GM23338 (cell line): ENCODE data around the gene RASSF7.

Experiments
- CREB1 ChIP-seq: fragments of 250-450 bp; sonication (Bioruptor Pico); IDR thresholded peaks from 2 replicates; pipeline ENCODE4 v1.5.0; 2020; ENCODE audit warnings: low read depth, mild to moderate bottlenecking, moderate library complexity
- CTCF ChIP-seq, 2 experiments: fragments of 200-600 bp in 1 of 2; sonication (generic) in 1 of 2; conservative IDR thresholded peaks; 2 replicates each; pipeline versions ENCODE4 v1.5.1 to v1.6.1; 2016 to 2017; ENCODE audit warnings: antibody characterized with exemption in 2 of 2, low read depth in 2 of 2, mild to moderate bottlenecking in 2 of 2, moderate library complexity in 1 of 2
- ETS1 ChIP-seq: IDR thresholded peaks from 2 replicates; pipeline ENCODE4 v1.6.1; 2016; ENCODE audit warnings: antibody characterized with exemption
- EZH2 ChIP-seq: fragments of 200-600 bp; sonication (generic); IDR thresholded peaks from one replicate; pipeline ENCODE4 v1.8.0; 2017; ENCODE audit warnings: antibody characterized with exemption, mild to moderate bottlenecking, low read depth; ENCODE audit not compliant: unreplicated experiment
- EZH2phosphoT487 ChIP-seq: fragments of 200-600 bp; sonication (generic); IDR thresholded peaks from one replicate; pipeline ENCODE4 v1.8.1; 2018; ENCODE audit warnings: antibody characterized with exemption; ENCODE audit not compliant: unreplicated experiment
- JUNB ChIP-seq: IDR thresholded peaks from one replicate; pipeline ENCODE4 v1.6.1; 2016; ENCODE audit warnings: antibody characterized with exemption; ENCODE audit not compliant: unreplicated experiment
- NANOG ChIP-seq: IDR thresholded peaks from 2 replicates; pipeline ENCODE4 v1.6.1; 2016; ENCODE audit warnings: antibody characterized with exemption, borderline replicate concordance
- POLR2AphosphoS5 ChIP-seq: IDR thresholded peaks from 2 replicates; pipeline ENCODE4 v1.6.1; 2016; ENCODE audit warnings: antibody characterized with exemption, low read depth
- REST ChIP-seq: IDR thresholded peaks from one replicate; pipeline ENCODE4 v1.6.1; 2018; ENCODE audit warnings: antibody characterized with exemption; ENCODE audit not compliant: unreplicated experiment
- STAT1 ChIP-seq: IDR thresholded peaks from one replicate; pipeline ENCODE4 v1.6.1; 2016; ENCODE audit warnings: antibody characterized with exemption; ENCODE audit not compliant: unreplicated experiment
- ZNF114 ChIP-seq: fragments of 250-450 bp; sonication (Bioruptor Pico); IDR thresholded peaks from 2 replicates; pipeline ENCODE4 v1.5.0; 2020; ENCODE audit warnings: mild to moderate bottlenecking, moderate library complexity
- ZNF331 ChIP-seq: fragments of 250-450 bp; sonication (Bioruptor Pico); IDR thresholded peaks from 2 replicates; pipeline ENCODE4 v1.5.0; 2020; ENCODE audit warnings: low read depth, mild to moderate bottlenecking, moderate library complexity
- ZNF462 ChIP-seq: fragments of 250-450 bp; sonication (Bioruptor Pico); IDR thresholded peaks from 2 replicates; pipeline ENCODE4 v1.5.0; 2020; ENCODE audit warnings: mild to moderate bottlenecking, moderate library complexity

- 0 out of 4 replicates have a peak, but pooled peaks of 1 of the 2 experiments have one; percentile 11 for TF ChIP-seq CTCF (conservative IDR thresholded peaks at IDR 0.05; ENCODE audit: low read depth in 2 of 2)
- no peak for TF ChIP-seq CREB1 (CRISPR knock-in tag)
- TF ChIP-seq EZH2, result no peak
- TF ChIP-seq POLR2AphosphoS5, result no peak
- no peak for TF ChIP-seq REST
- TF ChIP-seq NANOG, result no peak
- no peak for TF ChIP-seq EZH2phosphoT487
- TF ChIP-seq ZNF331, result no peak
- TF ChIP-seq JUNB, result no peak
- TF ChIP-seq ETS1, result no peak
- no peak for TF ChIP-seq ZNF462 (CRISPR knock-in tag)
- TF ChIP-seq STAT1, result no peak
- TF ChIP-seq ZNF114 (CRISPR knock-in tag), result no peak
Measured at GRCh38 chr11:529728-530411, 30.9 kb upstream of the RASSF7 start.
